GM18520 (cell line): ENCODE results near the gene UBA3.

Experiments used
- ATAC-seq: cut with Tn5 transposase; IDR thresholded peaks from one replicate; pipeline ENCODE4 v1.9.1; 2021; ENCODE audit not compliant: unreplicated experiment

UBA3 gene

DNA sequence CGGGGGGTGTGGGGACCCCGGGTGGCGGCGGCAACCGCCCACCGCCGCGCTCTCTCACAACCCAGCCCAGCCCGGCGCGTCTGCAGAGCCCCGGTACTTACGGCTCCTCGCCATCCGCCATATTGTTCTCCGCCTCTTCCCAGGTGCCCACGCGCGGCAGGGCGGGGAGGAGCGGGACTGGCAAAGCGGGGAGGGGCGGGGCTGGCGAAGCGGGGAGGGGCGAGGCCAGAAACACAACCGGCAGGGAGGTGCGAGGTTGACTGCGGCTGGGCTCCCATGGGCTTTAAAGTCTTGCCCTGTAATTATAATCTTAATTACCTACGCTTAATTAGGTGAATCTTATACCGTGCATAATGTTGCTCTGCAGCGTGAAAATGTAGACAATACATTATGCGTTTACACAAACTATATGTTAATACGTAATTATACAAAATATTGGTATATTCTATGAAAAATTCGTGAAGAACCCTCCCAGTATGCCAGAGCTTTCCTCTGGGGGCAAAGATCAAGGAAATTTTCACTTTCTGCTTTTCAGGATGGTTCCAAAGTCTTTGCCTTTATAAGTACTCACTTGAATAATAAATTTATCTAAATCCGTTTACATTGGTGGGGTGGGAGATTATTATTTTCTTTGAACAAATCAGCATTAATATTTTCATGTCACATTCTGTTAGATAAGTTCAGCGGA lies at the start of gene UBA3:
TSS of gene UBA3 (minus strand) at position 133 of the 688 bp plus-strand sequence. CDS start at position 121, 12 bp downstream.
- ATAC-seq, result peak; percentile 20

DNA sequence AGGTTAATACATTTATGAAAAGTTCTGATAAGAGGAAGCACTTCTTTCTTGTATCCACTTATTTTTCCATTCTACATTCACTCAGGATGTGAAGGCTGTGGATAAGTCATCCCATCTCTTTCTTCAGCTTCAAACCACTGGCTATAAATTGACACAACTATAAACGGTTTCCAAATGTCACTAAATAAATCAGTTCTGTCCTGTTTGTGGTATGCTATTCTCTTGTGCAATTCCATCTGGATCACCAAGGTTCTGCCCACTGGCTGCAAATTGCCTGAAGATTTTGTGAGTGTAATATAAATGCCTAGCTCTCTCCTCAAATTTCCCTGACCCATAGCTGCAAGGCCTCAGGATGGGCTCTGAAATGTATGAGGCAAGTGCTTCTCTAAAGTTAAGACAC lies 49.4 kb upstream of the UBA3 start:
- no peak for ATAC-seq

DNA sequence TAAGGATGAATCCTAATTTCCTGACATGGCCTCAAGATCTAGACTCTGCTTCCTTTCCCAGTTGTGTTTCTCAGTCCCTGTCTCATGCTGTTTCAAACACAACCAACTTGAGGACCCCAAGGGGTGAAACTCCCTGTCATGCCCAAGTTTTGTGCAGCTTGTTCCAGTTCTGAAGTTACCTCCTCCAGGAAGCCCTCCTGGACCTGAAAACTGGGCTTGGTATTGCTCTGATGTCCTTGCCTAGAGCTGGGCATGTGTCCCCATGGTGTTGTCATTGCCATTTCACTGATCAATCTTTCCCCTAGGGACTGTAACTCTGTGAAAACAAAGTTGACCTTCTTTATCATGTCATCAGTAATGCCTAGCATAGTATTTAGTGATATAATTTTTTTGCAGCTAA lies 48.3 kb upstream of the UBA3 start:
- ATAC-seq, result no peak

DNA sequence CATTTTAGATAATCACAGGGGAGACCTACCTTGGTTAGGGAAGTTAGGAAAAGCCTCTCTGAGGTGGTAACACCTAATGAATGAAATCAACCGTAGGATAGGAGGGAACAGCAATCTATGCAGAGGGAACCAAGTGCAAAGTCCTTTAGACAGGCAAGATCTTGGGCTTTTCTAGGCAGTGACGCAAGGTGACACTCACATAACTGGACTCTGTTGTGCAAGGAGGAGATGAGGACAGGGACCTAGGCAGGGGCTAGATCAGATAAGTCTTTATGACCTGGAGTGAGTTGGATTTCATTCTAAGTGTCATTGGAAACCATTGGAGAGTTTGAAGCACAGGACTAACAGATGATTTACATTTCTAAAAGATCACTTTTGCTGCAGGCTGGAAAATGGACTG lies 46.8 kb upstream of the UBA3 start:
- ATAC-seq, result no peak

DNA sequence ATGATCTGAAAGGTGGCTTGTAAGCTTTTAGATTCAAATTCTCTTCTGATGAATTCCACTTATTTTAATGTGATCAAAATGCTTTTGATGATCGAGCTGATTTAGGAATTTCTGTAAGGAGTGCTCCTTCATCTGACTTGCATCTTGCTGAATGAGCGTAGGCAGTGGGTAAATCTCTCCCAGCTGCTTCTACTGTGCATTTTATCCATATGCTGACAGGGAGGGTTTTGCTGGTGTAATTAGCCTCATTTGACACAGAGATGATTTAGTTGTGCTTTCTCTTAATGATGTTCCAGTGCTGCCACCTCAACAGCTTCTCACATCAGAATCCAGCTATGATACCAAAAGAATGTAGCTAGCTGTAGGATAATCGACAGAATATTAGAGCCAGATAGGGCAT lies 46.1 kb upstream of the UBA3 start:
- ATAC-seq, result no peak

DNA sequence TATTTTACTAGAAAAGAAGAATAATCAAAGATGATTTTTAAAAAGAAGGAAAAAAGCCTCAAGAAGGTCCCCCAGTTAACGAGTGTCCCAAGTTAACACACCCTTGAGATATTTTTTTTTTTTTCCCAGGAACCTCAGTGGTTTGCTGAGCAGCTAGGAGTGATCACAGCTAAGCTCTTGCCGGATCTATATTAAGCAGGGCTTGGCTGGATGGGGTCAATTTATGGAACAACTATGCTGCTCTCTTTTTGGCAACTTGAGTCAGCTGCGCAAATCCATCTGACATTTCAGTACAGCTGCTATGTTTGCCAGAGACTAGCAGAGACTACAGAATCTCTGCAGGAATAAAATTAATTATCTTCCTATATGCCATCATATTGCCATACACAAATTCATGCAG lies 42.2 kb upstream of the UBA3 start, which contains the start of gene LMOD3:
TSS of gene LMOD3 (minus strand) at position 193 of the 400 bp plus-strand sequence. CDS start 209 bp downstream, outside the sequence.
- ATAC-seq, result no peak

DNA sequence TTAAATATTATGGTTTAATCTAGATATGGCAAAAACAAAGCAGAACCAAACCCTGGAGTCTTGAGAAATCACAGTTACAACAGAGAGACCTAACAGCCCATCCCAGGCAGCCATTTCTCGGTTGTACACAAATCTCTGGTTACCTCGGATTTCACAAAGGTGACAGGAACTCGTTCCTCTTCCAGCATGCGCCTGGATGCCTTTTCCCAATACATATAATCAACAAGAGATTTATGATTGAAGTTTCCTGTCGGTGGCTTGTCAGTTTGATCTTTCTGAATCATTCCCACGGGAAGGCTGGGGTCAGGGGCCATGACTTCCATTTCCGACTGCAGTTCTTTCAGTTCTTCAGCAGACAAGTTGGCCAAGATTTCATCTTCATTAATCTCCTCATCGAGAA lies 41.8 kb upstream of the UBA3 start:
- no peak for ATAC-seq

DNA sequence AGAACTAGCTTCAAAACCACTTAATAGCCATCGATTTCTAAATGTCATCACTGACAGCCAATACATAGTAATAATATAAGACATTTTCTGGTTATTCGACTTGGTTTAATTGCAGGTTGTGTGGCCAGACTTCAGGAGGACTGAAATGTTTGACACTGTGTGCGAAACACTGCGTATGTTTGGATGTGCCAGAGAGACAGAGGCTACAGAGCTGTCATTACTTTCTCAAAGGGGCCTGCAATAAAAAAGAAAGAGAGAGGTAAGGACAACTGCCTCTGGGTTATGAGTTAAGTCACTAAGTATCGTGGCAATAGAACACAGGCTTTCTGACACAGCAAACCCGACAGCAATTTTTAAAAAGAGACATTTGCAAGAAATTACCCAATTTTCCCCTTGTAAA lies 41.3 kb upstream of the UBA3 start:
- no peak for ATAC-seq

DNA sequence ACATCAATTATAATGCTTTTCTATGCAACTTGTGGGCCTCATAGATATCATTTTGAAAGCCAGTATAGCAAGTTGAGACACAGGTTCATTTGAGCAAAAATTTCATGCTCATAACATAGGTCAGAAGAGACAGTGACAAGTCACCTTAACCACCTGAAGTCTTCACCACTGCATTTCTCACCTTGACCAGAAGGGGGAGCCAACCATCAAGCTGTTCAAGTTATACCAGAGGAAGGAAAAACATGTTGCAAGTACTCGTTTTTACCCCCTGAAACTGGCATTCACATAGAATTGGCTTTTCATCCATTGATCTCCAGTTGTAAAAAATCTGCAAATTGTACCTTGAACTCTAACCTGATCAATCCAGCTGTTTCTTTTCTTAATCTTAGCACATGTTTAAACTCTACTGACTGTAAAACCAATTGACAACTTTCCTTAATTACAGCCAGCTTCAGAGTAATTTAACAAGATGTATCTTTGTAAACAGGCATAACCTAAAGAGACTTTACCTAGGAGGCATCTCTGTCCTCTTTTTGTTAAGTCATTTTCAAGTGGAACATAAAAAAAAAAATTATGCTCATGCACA lies 40.8 kb upstream of the UBA3 start:
- ATAC-seq, result peak; percentile 50

DNA sequence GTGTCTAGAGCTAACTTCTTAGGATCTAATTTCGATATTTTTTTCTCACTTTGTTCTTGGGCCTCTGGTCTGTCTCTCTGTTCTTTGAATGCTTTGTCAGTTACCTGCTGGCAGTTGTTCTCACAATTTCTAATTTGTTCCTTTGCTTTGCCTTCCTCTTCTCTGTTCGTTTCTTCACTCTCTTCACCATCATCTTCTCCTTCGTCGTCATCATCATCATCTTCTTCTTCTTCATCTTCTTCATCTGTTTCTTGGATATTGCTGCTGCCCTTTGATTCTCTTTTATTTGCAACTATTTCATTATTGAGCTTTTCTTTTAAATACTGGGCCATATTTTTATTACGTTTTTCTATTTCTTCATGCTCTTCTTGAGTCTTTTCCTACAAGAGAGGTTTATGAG lies 39.5 kb upstream of the UBA3 start:
- ATAC-seq, result no peak

DNA sequence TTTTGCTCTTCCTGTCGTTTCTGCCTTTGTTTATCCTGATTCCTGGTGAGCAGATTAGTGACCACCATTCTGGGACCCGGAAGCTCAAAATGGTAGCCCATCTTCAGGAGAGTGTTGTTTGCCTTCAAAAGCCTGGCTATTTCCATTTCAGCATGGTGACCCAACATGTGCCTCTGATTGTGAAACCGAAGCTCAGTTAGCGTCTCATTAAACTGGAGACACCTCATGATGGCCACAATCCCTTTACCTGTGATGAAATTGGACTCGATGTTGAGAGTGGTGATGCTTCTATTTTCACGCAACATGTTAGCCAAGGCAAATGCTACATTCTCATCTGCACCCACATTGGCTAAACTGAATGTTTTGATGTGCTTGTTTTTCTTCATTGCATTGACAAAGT lies 39.0 kb upstream of the UBA3 start:
- no peak for ATAC-seq

DNA sequence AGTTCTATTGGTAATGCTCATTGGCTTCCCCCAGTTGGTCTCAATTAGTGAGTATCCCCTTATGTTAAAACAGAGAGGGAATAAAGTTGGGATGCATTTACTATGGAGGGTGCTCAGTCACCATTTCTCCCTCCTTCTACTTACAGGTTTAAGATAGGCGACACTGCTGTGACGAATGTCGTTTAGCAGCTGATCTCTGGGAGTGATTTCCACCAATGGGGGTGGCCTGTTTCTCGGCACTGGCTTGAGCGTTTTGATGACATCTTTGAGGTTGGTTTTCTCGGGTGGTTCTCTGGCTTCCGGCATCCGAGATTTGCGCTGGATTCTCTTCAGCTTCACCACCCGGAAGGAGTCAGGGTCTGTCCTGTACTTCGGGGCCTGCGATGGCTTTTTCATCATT lies 38.4 kb upstream of the UBA3 start:
- ATAC-seq, result no peak

DNA sequence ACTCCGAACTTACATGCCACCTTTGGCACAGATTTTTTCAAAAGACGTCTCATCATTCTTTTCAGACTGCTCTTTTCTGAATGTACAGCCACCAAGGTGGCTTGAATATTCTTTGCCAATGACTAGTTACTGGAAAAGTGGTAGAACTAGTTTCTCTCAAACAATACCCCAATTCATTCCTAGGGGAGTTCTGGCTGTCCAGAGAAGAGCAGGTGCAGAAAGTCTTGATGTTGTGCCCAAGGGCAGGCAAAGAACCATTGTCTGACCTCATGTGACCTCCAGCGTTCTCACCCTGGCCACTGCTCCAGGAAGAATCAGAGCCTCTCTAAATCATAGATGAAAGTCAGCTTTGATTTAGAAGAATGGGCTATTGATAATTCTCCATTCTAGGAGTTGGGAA lies 36.7 kb upstream of the UBA3 start:
- no peak for ATAC-seq

DNA sequence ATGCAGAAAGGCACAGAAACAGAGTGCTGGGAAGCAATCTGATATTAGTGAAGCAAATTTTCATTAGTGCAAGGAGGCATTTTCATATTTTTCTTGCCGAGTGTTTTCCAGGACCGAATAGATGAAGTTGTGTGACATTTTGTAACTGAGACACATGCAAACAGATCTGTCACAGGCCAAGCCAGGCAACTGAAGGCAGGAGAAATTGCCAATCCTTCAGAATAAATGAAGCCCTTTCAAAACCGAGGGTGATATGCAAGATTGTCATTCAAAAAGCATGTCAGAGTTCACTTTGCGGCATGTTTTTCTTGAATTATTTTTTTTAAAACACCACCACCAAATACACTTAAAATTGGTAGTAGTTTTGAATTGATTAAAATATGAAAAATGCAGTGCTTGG lies 36.0 kb upstream of the UBA3 start:
- ATAC-seq, result no peak

DNA sequence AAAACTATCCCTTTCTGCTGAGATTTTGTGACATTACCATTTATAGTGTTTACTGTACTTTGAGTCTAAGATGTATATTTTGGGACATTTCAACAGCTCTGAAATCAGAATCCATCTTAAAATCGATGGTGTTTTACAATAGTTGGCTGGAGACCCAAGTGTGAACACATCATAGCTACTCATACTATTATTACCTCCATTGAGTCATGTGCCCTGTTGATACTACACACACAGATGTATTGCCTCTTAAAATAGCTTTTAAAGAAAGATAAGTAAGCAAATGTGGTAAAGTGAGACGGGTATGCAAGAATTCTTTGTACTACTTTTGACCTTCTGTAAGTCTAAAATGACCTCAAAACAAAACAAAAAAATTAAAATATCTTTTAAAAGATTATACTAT lies 35.6 kb upstream of the UBA3 start:
- no peak for ATAC-seq

DNA sequence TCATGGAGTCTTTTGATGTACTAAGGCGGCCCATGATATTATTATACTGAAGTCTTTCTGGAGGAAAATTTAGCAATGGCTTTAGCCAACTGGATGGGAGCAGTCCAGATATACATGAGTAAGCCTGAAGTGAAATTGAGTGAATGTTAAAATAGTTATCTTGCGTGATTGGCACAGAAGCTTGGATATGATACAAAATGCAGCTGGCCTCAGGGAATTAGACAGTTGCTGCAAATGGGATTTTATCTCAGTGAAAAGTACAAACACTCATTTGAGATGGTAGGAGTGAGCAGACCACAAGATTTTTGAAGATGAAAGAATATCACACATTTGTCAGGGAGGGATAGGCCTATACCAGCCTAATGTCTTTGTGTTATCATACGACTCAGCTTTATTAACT lies 33.4 kb upstream of the UBA3 start:
- ATAC-seq, result no peak

DNA sequence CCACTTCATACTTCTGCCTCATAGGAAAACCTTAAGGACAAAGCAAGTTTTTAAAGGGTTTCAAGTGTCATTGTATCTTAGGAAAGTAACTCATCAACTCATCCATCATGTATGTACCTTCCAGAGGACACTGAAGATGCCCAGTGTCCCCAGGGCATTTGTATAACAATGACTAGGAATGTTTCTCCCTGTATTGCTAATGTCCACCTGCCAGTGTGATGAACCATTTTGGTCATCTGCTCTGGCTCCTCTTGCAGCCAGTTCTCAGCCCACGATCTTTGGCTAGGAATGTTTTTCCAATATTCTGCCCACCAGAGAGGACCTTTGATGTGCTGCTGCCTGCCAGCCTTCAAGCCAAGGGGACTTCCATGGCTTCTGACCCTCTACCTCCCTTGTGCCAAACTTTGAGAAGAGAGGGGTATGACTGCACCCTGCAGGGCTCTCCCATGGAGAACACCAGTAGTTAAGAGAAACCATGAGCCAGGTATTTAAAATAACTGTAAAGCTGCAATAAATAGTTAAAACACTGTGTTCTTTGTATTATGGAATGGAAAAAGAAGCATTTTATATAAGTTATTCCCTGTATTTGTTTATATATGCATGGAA lies 30.9 kb upstream of the UBA3 start:
- no peak for ATAC-seq

DNA sequence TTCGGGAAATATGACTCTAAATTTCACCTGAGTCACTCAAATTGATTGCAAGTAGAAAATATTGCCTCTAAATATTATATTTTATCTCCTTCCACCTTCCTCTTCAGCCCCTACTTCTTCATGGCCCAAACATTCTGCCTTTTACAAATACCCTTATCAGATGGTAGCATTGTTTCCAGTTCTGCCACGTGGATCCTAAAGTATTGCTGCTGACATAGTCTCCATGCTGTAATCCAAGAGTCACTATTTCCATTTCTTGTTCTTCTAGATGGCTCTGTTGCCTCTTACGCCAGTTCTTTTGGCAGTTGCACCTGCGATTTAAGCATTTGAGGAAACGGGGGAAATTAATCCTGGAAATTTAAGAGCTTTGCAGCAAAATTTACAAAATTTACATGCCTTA lies 28.6 kb upstream of the UBA3 start:
- no peak for ATAC-seq

DNA sequence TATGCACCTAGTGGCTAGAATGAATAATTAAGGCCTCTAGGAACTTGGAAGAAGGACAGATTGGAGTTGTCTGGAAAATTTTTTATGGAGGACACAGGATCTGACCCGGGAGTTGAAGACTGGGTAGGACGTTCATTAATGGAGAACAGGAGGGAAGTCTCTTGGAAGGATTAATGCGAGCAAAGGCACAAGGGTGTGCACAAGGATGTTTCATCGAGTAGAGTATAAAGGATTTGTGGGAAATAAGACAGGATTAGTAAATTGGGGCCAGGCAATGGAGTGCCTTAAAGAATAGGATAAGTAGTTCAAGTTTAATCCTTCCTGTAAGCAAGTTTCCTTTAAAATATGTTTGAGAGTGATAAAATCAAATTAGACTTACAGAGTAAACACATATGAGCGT lies 27.7 kb upstream of the UBA3 start:
- ATAC-seq, result no peak

DNA sequence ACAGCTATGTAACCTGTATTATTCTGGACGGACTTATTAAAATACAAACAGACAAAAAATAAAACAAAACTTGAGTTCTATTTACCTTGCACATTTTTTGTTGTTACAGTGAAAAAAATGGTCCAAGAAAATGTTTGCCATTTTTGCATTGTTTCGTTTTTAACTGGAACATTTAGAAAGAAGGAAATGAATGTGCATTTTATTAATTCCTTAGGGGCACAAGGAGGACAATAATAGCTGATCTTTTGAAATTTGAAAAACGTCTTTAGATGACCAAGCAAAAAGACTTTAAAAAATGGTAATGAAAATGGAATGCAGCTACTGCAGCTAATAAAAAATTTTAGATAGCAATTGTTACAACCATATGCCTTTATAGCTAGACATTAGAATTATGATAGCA lies 25.2 kb upstream of the UBA3 start:
- no peak for ATAC-seq

DNA sequence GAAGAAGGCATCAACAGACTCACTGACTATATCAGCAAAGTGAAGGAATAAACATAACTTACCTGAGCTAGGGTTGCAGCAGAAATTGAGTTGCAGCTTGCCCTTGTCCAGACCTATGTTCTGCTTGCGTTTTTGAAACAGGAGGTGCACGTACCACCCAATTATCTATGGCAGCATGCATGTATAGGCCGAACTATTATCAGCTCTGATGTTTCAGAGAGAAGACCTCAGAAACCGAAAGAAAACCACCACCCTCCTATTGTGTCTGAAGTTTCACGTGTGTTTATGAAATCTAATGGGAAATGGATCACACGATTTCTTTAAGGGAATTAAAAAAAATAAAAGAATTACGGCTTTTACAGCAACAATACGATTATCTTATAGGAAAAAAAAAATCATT lies 24.4 kb upstream of the UBA3 start:
- ATAC-seq, result no peak

DNA sequence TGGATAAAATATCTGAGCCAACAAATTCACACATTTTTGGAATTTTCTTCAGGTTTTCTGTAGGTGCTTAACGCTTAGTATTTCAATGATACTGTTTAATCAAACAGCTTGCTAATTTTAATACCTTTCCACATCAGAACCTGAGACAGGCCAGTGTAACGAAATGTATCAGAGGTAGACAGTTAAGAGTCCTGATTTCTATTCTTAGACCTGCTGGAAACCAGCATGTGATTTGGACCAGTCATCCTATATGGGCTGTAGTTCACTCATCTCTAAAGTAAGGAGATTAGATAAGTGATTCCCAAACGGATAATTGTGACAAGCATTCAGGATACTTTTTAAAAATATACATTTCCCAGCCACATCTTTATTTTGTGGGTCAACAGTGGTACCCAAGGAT lies 23.0 kb upstream of the UBA3 start:
- no peak for ATAC-seq

DNA sequence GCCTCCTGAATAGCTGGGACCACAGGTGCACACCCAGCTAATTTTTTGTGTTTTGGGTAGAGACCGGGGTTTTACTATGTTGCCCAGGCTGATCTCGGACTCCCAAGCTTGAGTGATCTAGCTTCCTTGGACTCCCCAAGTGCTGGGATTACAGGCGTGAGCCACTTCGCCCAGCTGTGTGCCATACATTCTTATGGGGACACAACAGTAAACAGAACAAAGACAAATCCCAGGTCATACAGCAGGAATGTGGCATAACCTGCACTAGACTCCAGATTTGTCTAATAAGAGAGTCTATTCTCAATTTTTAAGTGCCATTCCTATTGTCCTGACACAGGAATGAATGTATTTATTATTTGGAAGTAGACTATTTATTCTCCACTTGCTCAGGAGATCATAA lies 22.2 kb upstream of the UBA3 start:
- no peak for ATAC-seq
